ENCODE results near the gene DCXR. TPM values are rescaled to one million over a fixed set of nuclear protein-coding genes. Genes with fewer than 3 reads are reported as not detected.

The DCXR gene
- total and polyA plus RNA-seq, 2 donors (not counting 3 experiments of a cell fraction or from before 2014, with no cell fraction given), result 93.0 to 178 TPM

DNA sequence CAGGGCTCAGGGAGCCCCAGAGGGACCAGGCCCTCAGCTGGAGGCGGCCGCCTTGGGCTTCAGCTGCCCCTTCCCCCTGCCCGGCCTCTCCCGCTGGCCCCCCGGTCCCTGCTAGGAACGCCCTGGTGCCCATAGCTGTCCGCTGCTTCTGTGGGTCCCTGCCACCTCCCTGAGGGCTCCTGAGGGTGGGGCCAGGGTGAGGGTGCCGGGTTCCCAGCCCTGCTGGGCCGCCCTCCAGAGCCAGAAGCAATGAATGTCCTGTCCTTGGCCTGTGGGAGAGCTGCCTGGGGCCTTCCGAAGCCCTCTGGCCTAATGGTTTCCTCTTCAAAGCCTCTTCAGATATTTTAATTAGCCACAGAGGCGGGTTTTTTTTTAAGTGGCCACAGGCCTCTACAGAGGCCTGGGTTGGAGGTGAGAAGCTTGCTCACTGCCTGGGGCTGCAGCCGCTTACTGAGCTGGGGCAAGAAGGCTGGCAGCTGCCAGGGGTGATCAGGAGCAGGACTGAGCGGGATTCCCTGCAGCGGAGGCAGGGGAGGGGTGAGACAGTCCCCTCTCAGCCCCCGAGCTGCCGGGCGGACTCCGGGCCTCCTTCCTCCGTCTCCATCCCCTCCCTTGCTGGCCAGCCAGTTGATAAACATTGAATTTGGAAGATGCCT is 24.7 kb downstream of the DCXR start:
- intact Hi-C loops (cut with micrococcal nuclease), result no loop called here
- Histone ChIP-seq H3K36me3 (ENCODE audit: control insufficient read depth in 2 of 2, extremely low read depth in 1 of 2, insufficient read depth in 2 of 2, low read length in 2 of 2) (no peaks in the 10 kb centered on the region), H4K20me1 (replicated peaks; ENCODE audit: control insufficient read depth, extremely low read depth, insufficient read depth, low read length) (no peaks in the 10 kb centered on the region), H3K4me3 (replicated peaks in 1 of 3; ENCODE audit: insufficient read depth in 1 of 3, low read depth in 1 of 3, low read length in 3 of 3) (no peak overlapping the region), H3K9ac (replicated peaks; ENCODE audit: extremely low read depth, insufficient read depth, low read length) (no peak overlapping the region), H2AFZ (ENCODE audit: low read depth, low read length) (no peak overlapping the region), H3K9me1 (replicated peaks; ENCODE audit: control insufficient read depth, extremely low read depth, insufficient read depth, low read length) (no peaks in the 10 kb centered on the region), H3K4me1 (ENCODE audit: control insufficient read depth, extremely low read depth, insufficient read depth, low read length) (no peaks in the 10 kb centered on the region), H3K27ac (ENCODE audit: insufficient read depth, low read depth, low read length) (no peak overlapping the region), H3K79me2 (ENCODE audit: control insufficient read depth, insufficient read depth, low read length) (no peaks in the 10 kb centered on the region), H3K9me3 (replicated peaks; ENCODE audit: control insufficient read depth, insufficient read depth, low read length) (no peaks in the 10 kb centered on the region), H3K27me3 (ENCODE audit: control insufficient read depth in 2 of 2, insufficient read depth in 2 of 2, low read length in 2 of 2) (no peaks in the 10 kb centered on the region), H3K4me2 (ENCODE audit: insufficient read depth, low read length) (no peak overlapping the region)
- no peak for TF ChIP-seq POLR2AphosphoS5 (IDR thresholded peaks at IDR 0.05; ENCODE audit: insufficient read depth, low read depth, low read length)
- no peak for TF ChIP-seq JUN (IDR thresholded peaks at IDR 0.05; ENCODE audit: borderline replicate concordance, insufficient read depth, insufficient read length, low read depth)
- TF ChIP-seq GATA2 (IDR thresholded peaks at IDR 0.05; ENCODE audit: insufficient read depth, insufficient read length, low read depth, low read length), result no peak
- no peak for TF ChIP-seq FOS (IDR thresholded peaks at IDR 0.05; ENCODE audit: borderline replicate concordance, insufficient read depth, low read length)
- no peak for TF ChIP-seq POLR2A (IDR thresholded peaks at IDR 0.05; ENCODE audit: low read depth, low read length)
- TF ChIP-seq MYC (IDR thresholded peaks at IDR 0.05; ENCODE audit: low read depth, low read length), result no peak
- no peak for TF ChIP-seq EZH2 (IDR thresholded peaks at IDR 0.05; ENCODE audit: borderline replicate concordance, low read depth, low read length, severe bottlenecking)
- TF ChIP-seq, protein P1, sequence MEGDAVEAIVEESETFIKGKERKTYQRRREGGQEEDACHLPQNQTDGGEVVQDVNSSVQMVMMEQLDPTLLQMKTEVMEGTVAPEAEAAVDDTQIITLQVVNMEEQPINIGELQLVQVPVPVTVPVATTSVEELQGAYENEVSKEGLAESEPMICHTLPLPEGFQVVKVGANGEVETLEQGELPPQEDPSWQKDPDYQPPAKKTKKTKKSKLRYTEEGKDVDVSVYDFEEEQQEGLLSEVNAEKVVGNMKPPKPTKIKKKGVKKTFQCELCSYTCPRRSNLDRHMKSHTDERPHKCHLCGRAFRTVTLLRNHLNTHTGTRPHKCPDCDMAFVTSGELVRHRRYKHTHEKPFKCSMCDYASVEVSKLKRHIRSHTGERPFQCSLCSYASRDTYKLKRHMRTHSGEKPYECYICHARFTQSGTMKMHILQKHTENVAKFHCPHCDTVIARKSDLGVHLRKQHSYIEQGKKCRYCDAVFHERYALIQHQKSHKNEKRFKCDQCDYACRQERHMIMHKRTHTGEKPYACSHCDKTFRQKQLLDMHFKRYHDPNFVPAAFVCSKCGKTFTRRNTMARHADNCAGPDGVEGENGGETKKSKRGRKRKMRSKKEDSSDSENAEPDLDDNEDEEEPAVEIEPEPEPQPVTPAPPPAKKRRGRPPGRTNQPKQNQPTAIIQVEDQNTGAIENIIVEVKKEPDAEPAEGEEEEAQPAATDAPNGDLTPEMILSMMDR (IDR thresholded peaks at IDR 0.05; ENCODE audit: extremely low read depth in 1 of 2, insufficient read depth in 1 of 2, low read depth in 1 of 2, low read length in 2 of 2), result no peak
- TF ChIP-seq, protein P2, sequence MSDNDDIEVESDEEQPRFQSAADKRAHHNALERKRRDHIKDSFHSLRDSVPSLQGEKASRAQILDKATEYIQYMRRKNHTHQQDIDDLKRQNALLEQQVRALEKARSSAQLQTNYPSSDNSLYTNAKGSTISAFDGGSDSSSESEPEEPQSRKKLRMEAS (IDR thresholded peaks at IDR 0.05; ENCODE audit: insufficient read depth, insufficient read length), result no peak
- dilution Hi-C loops (cut with MboI; ENCODE audit: extremely low pct_ligation_motif_present, low sequenced_read_pairs), result no loop called here
- FAIRE-seq, result no peak
- CTCF ChIA-PET, result interaction anchor here (1.4 to 2.3 kb wide), 3 partner anchors 9 to 143 kb away, joined by 3 to 12 read pairs (median 5); no protein-coding TSS in a partner anchor
- POLR2A ChIA-PET, result interaction anchor here (0.5 kb wide), 1 partner anchor 29 kb away, joined by 5 read pairs; no protein-coding TSS in a partner anchor
- no TSS peak for BruUV-seq (replicated peaks)
- no peak for DNase-seq (ENCODE audit: low read depth, low spot score)

Data from endothelial cell of umbilical vein (primary cell).